ENCODE data around the gene ASB8.
"Not testable (repeated sequence)": the region's sequence is repeated elsewhere in the genome, so short reads cannot be mapped to it uniquely, and the experiment has no call there.

ASB8 gene

GRCh38 chr12:48183091-48183875, 26.0 kb upstream of the ASB8 start, which contains the start of gene CCDC184:
TSS of gene CCDC184 (plus strand) at chr12:48183644. CDS start at chr12:48184123, 479 bp downstream.
- DNase-seq: peak; percentile 44 to 47

DNA sequence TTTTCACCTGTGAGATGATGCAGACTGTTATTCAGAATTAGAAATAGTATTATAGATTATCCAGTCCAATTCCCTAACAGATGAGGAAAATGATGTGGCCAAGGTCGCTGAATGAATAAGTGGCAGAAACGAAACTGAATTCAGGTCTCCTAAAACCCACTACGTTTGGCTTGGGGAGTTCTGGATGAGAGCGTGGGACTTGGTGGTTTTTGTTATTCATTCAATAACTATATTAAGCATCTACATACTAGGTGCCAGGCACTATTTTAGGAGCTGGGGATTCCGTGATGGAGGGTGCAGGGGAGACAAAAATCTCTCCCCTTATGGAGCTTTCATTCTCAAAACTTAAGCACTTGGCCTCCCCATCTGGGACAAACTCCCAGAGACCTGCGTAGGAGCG, 25.3 kb upstream of the ASB8 start:
- no peak for DNase-seq

DNA sequence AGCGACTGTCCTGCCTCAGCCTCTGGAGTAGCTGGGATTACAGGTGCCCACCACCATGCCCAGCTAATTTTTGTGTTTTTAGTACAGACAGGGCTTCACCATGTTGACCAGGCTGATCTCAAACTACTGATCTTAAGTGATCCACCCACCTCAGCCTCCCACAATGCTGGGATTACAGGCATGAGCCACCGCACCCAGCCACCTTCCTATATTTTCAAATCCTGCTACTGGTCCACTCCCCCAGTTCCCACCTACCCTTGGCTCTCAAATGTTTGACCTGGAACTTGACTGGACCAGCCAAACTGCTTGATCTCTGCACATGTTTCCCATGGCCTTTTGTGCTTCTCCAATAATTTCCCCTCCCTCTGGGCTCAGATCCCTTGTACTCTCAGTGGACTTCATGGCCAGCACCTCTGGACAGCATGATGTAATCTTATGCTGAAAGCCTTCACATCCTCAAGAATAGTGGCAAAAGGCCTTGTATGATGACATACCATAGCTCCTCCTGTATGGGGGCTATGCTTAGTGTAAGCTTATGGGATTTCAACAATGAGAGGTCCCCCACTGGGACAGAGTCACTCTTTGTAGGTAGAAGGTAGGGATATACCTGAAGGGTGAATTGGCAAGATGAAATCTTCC, 23.7 kb upstream of the ASB8 start:
- no peak for DNase-seq

GRCh38 chr12:48180424-48180823, 23.1 kb upstream of the ASB8 start:
- DNase-seq: no peak

DNA sequence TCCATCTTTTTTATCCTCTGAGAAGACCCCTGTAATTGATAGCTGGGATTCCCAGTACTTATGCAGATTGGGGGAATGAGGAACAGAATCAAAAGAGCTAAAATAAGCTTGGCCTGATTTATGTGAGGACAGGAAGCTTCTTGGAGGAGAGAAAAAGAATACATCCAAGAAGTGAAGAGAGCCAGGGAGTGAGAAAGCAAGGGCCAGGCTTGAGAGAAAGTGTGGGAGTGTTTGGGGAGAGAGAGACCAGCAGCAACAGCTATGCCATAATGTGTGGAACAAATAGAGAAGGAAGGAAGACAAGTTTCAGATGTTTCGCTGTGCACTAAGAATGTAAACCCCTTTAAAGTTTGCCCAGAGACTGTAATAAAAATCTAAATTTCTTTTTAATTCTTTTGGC, 22.2 kb upstream of the ASB8 start:
- no peak for DNase-seq

DNA sequence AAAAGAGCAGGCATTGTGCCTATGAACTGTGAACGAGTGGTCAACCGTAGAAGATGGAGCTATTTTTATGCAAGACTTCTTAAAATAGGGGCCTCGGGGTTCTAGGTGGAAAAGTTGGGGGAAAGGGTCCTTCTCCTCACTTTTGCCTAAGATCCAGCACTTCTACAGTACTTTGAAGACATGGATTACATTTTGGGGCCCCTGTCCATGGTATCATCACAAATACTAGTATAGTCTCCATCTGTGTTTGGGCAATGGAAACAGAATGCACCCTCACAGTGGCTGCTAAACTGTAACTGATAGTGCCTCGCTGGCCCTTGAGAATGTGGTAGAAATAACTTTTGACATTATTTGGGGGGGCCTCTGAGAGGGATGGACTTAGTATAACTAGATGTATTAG, 20.7 kb upstream of the ASB8 start:
- no peak for DNase-seq

- DNase-seq: no peak
Measured at GRCh38 chr12:48176417-48176751, 19.1 kb upstream of the ASB8 start.

GRCh38 chr12:48175613-48176416, 18.5 kb upstream of the ASB8 start:
- no peak for DNase-seq

- DNase-seq: no peak
Measured at GRCh38 chr12:48169011-48169410, 11.7 kb upstream of the ASB8 start.

GRCh38 chr12:48165089-48165981, 8.0 kb upstream of the ASB8 start:
- peak; percentile 42 to 46 for DNase-seq

GRCh38 chr12:48164451-48164850, 7.1 kb upstream of the ASB8 start:
- no peak for DNase-seq

DNA sequence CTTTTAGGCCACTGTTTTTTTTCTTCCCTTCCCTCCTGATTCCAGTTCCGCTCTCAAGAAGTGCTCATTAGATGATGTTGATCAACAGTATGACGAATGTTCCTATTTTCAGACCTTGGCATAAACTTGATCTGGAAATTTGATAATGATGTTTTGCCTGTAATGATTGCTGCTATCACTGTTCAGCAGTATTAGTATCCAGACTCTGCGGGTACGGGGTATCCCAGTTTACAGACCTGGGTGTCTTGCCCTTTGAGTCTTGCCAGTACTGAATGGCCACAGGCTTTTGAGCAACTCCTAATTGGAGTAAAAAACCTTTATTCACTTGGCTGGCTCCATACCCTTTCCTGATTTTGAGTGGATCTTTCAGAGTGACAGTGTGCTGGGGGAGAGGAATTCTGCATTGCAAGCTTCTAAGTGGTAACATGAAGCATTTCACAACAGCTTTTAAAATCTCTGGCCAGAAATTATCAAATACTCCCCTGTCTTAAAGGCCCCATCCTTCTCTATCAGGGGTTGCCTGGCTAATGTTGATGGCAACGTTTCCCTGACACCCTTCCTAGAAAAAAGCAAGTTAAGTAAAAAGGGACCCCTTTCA, 5.9 kb upstream of the ASB8 start:
- DNase-seq: no peak

DNA sequence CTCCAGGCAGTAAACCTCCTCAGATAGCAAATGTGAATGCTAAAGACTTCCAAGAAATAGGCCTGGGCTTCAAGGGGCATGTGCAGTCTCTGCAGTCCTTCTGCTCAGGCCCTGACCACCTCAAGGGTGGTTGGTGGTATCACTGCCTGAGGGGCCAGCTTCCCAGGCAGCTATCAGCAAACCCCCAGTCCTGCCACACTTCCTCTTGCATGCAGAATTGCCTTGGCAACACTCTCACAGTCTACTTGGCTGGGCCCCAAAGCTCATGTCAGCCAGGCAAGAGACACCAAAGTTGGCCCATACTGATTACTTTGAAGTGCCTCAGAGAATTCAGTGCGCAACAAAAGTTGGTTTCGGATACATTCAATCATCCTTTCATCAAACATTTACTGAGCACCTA, 3.5 kb upstream of the ASB8 start:
- DNase-seq: no peak

GRCh38 chr12:48160046-48160445, 2.7 kb upstream of the ASB8 start:
- DNase-seq: no peak

- no peak for DNase-seq
Measured at GRCh38 chr12:48157889-48158370, 615 bp upstream of the ASB8 start.

DNA sequence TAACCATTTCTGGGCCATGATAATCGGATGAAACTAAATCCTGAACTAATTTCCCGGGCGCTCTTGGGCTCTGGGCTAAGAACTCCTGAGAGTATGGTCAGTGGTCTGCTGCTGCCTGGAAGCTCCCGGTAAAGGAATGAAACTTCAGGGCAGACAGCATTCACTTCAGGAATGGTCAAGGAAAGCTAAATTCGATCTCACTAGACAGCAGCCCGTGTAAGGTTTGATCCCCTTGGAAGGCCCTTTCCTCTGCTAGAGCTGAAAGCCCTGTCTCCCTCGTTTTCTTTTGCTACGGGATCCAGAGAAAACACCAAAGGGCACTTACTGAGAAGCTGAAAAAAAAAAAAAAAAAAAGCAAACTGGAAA, 680 bp downstream of the ASB8 start:
- DNase-seq: no peak

GRCh38 chr12:48155786-48156185, 1.5 kb downstream of the ASB8 start:
- DNase-seq: not testable (repeated sequence)

DNA sequence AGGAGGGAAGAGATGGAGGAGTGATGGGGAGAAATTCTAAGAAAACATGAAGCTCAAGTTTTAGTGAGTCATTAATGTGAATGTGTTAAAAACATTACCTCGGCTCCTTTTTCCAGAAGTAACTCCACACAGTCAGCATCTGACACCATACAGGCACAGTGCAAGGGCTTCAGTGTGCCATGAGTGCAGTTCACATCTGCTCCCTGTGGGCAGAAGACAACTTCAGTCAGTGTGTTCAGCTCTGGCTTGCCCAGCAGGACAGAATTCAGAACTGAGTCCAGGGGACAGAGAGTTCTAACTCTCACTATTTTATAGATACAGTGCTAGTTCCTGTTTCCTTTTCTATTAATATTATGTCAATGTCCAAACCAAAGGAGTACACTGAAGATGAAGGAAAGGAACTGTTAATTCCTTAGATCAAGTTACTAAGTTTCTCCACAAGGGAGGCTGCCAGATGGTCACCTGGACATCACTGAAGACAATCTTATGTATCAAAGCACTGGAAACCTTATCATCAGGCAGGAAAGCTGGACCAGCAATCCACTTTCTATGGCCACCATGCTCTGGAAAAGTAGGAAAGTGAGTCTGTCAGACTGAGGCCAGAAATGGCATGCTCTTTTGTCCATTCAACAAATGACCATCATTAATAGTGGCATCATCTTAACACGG, 6.1 kb downstream of the ASB8 start:
- no peak for DNase-seq

DNA sequence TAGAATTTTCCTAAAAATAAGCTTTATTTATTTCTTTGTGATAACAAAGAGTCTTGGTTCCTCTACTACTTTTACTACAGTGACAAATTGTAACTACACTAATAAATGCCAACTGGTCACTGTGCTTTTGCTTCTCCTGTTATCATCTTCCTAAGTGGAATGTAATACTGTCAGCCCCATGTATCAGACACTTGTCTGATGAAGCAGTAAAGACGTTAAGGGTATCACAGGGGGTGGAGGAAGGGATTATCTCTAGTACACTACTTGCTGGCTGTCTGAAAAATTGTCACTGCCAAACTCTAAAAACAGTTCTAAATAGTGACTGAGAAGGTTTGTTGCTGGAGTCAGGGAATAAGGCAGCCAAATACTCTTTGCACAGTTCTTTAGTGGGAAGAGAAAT, 11.3 kb downstream of the ASB8 start:
- no peak for DNase-seq

- DNase-seq: no peak
Measured at GRCh38 chr12:48143898-48144297, 13.4 kb downstream of the ASB8 start.
